GM19239 (cell line): Measurements from ENCODE around the gene OSER1.

Experiments used
- DNase-seq: peaks from one replicate; pipeline ENCODE4 v3.0.0; 2011; ENCODE audit warnings: low spot score; ENCODE audit not compliant: insufficient read length
- FAIRE-seq: peaks from 2 replicates; lab custom pipeline; 2011; peaks lifted over from hg19 to GRCh38; lab: Jason Lieb, UNC

Gene OSER1

GRCh38 chr20:44151621-44152416 is 58.8 kb downstream of the OSER1 start:
- FAIRE-seq (no peak), DNase-seq (no peak)

GRCh38 chr20:44146272-44146671 is 64.3 kb downstream of the OSER1 start:
- FAIRE-seq: no peak
- DNase-seq: no peak
